Effector memory CD4-positive, alpha-beta T cell (primary cell): ENCODE results near the gene TRNAU1AP.
"Not testable (repeated sequence)": the region's sequence is repeated elsewhere in the genome, so short reads cannot be mapped to it uniquely, and the experiment has no call there.

Experiments
- DNase-seq, 3 donors: peaks; one replicate each; pipeline ENCODE4 v3.0.0-alpha.2; 2020
- H3K27ac ChIP-seq: 2 replicates; pipeline ENCODE4 v1.7.0; 2013; ENCODE audit warnings: mild to moderate bottlenecking, low read length, moderate library complexity; ENCODE audit not compliant: insufficient read depth, poor library complexity, severe bottlenecking
- H3K27me3 ChIP-seq: replicated peaks from 2 replicates; pipeline ENCODE4 v1.7.0; 2013; ENCODE audit warnings: mild to moderate bottlenecking, low read length; ENCODE audit not compliant: insufficient read depth, control insufficient read depth, poor library complexity, severe bottlenecking
- H3K36me3 ChIP-seq: 2 replicates; pipeline ENCODE4 v1.7.0; 2013; ENCODE audit warnings: mild to moderate bottlenecking, low read length, moderate library complexity; ENCODE audit not compliant: control insufficient read depth, insufficient read depth
- H3K4me1 ChIP-seq: 2 replicates; pipeline ENCODE4 v1.7.0; 2013; ENCODE audit warnings: low read length, mild to moderate bottlenecking; ENCODE audit not compliant: control insufficient read depth, insufficient read depth, poor library complexity, severe bottlenecking
- H3K4me3 ChIP-seq: 2 replicates; pipeline ENCODE4 v1.7.0; 2013; ENCODE audit warnings: low read length, low read depth, mild to moderate bottlenecking; ENCODE audit not compliant: insufficient read depth, poor library complexity, severe bottlenecking
- H3K9me3 ChIP-seq: 2 replicates; pipeline ENCODE4 v1.7.0; 2013; ENCODE audit warnings: mild to moderate bottlenecking, low read length, moderate library complexity; ENCODE audit not compliant: control insufficient read depth

Gene TRNAU1AP

GRCh38 chr1:28541414-28542015, 11.4 kb upstream of the TRNAU1AP start:
- not testable (repeated sequence) for H3K4me3 ChIP-seq, H3K4me1 ChIP-seq, H3K27me3 ChIP-seq, H3K9me3 ChIP-seq, H3K36me3 ChIP-seq, DNase-seq, H3K27ac ChIP-seq

DNA sequence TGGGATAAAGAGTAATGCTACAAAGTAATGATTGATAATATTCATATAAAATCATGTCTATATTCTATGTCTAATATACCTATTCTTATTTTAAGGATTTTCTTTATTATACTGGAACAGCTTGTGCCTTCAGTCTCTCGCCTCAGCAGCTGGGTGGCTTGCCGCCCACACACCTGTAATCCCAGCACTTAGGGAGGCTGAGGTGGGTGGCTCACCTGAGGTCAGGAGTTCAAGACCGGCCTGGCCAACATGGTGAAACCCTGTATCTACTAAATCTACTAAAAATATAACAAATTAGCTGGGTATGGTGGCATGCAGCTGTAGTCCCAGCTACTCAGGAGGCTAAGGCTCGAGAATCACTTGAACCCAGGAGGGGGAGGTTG, 7.6 kb upstream of the TRNAU1AP start:
- no peak overlapping the region for H3K4me3 ChIP-seq
- H3K27ac ChIP-seq, result no peak overlapping the region
- H3K9me3 ChIP-seq, result no peaks in the 10 kb centered on the region
- DNase-seq, result no peak
- H3K27me3 ChIP-seq, result no peaks in the 10 kb centered on the region
- H3K36me3 ChIP-seq, result no peaks in the 10 kb centered on the region
- no peaks in the 10 kb centered on the region for H3K4me1 ChIP-seq

- no peak for DNase-seq
- no peaks in the 10 kb centered on the region for H3K9me3 ChIP-seq
- no peak overlapping the region for H3K27ac ChIP-seq
- H3K36me3 ChIP-seq, result no peaks in the 10 kb centered on the region
- no peak overlapping the region for H3K4me3 ChIP-seq
- no peaks in the 10 kb centered on the region for H3K27me3 ChIP-seq
- H3K4me1 ChIP-seq, result no peaks in the 10 kb centered on the region
These were observed 4.6 kb upstream of the TRNAU1AP start for GRCh38 chr1:28548318-28548717.

- H3K9me3 ChIP-seq, result no peaks in the 10 kb centered on the region
- H3K36me3 ChIP-seq, result no peaks in the 10 kb centered on the region
- H3K4me3 ChIP-seq, result no peak overlapping the region
- no peaks in the 10 kb centered on the region for H3K27me3 ChIP-seq
- DNase-seq, result no peak
- H3K4me1 ChIP-seq, result no peaks in the 10 kb centered on the region
- no peak overlapping the region for H3K27ac ChIP-seq
These were observed 1.5 kb upstream of the TRNAU1AP start for GRCh38 chr1:28551381-28551780.

DNA sequence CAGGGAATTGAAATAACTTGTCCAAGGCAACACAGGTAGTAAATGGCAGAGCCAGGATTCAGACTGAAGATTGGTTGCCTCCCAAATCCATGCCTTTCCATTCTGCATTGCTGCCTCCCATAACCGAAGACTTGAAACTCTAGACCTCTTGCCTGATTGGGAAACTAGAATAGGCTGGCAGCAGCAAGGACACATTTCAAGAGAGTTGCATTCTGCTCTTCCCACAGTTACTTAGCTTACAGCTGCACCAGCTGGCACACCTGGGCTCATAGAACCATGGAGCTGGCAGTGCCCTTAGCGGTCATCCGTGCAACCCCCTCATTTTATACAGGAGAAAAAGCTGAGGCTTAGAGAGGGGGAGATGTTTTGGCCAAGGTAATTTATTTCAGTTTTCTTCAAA, 8.0 kb downstream of the TRNAU1AP start:
- no peaks in the 10 kb centered on the region for H3K9me3 ChIP-seq
- DNase-seq, result no peak
- no peaks in the 10 kb centered on the region for H3K27me3 ChIP-seq
- H3K4me1 ChIP-seq, result no peaks in the 10 kb centered on the region
- peaks cover 43% of the 10 kb centered on the region for H3K36me3 ChIP-seq
- H3K4me3 ChIP-seq, result no peak overlapping the region
- no peak overlapping the region for H3K27ac ChIP-seq

GRCh38 chr1:28564310-28564709, 11.4 kb downstream of the TRNAU1AP start:
- no peak for DNase-seq

DNA sequence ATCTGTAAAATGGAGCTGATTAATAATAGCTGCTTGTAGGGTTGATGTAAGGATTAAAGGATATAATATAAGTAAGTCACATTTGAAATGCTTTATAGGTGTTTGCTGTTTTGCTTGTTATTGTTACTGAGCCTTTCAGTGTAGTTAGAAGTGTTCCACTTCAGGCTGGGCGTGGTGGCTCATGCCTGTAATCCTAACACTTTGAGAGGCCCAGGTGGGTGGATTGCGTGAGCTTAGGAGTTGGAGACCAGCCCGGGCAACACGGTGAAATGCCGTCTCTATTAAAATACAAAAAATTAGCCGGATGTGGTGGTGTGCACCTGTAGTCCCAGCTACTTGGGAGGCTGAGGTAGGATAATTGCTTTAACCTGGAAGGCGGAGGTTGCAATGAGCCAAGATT, 12.2 kb downstream of the TRNAU1AP start:
- no peaks in the 10 kb centered on the region for H3K27me3 ChIP-seq
- H3K4me1 ChIP-seq, result no peaks in the 10 kb centered on the region
- H3K9me3 ChIP-seq, result no peaks in the 10 kb centered on the region
- H3K4me3 ChIP-seq, result no peak overlapping the region
- peaks cover 48% of the 10 kb centered on the region for H3K36me3 ChIP-seq
- no peak overlapping the region for H3K27ac ChIP-seq
- DNase-seq, result no peak

More at GRCh38 chr1:28564310-28564709, 11.4 kb downstream of the TRNAU1AP start:
- H3K27me3 ChIP-seq, result no peaks in the 10 kb centered on the region
- no peak overlapping the region for H3K27ac ChIP-seq
- no peak overlapping the region for H3K4me3 ChIP-seq
- no peaks in the 10 kb centered on the region for H3K4me1 ChIP-seq
- H3K36me3 ChIP-seq, result peaks cover 48% of the 10 kb centered on the region
- H3K9me3 ChIP-seq, result no peaks in the 10 kb centered on the region

DNA sequence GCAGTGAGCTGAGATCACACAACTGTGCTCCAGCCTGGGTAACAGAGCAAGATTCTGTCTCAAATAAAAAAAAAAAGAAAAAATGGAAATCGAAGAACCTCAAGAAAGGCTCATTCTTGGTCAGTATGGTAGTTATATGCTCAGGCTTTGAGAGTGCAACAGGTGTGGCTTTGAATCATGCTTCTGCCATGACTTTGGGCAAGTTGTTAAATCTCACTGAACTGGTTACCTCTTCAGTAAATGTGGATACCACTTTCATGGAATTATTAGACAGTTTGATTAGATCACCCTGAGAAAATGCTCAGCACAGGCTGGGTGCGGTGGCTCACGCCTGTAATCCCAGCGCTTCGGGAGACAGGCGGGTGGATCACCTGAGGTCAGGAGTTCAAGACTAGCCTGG, 12.8 kb downstream of the TRNAU1AP start:
- no peak for DNase-seq

GRCh38 chr1:28566931-28567330, 14.0 kb downstream of the TRNAU1AP start:
- no peaks in the 10 kb centered on the region for H3K4me1 ChIP-seq
- H3K27me3 ChIP-seq, result no peaks in the 10 kb centered on the region
- DNase-seq, result no peak
- H3K9me3 ChIP-seq, result no peaks in the 10 kb centered on the region
- no peak overlapping the region for H3K27ac ChIP-seq
- peaks cover 44% of the 10 kb centered on the region for H3K36me3 ChIP-seq
- H3K4me3 ChIP-seq, result no peak overlapping the region

More for the DNA sequence above, 12.8 kb downstream of the TRNAU1AP start:
- H3K36me3 ChIP-seq, result peaks cover 47% of the 10 kb centered on the region
- H3K27me3 ChIP-seq, result no peaks in the 10 kb centered on the region
- no peaks in the 10 kb centered on the region for H3K9me3 ChIP-seq
- no peak overlapping the region for H3K4me3 ChIP-seq
- no peaks in the 10 kb centered on the region for H3K4me1 ChIP-seq
- no peak overlapping the region for H3K27ac ChIP-seq

GRCh38 chr1:28571911-28572310, 19.0 kb downstream of the TRNAU1AP start:
- no peak for DNase-seq
- H3K36me3 ChIP-seq, result peaks cover 30% of the 10 kb centered on the region
- H3K27me3 ChIP-seq, result no peaks in the 10 kb centered on the region
- H3K27ac ChIP-seq, result no peak overlapping the region
- H3K9me3 ChIP-seq, result no peaks in the 10 kb centered on the region
- no peaks in the 10 kb centered on the region for H3K4me1 ChIP-seq
- no peak overlapping the region for H3K4me3 ChIP-seq
